Liver (tissue), 9 donors: ENCODE results near the gene MARK3. TPM values are rescaled to one million over a fixed set of nuclear protein-coding genes. Genes with fewer than 3 reads are reported as not detected.

Experiments
- DNase-seq: peaks from one replicate; pipeline ENCODE4 v3.0.0-alpha.2; 2017; ENCODE audit warnings: low spot score
- H3K27ac ChIP-seq, 2 donors: one replicate each; pipeline ENCODE4 v1.7.0; 2013; ENCODE audit warnings: inconsistent platforms in 2 of 2, low read length in 2 of 2, control low read depth in 1 of 2, low read depth in 1 of 2, mild to moderate bottlenecking in 1 of 2
- H3K27me3 ChIP-seq, 4 donors: one replicate each; pipeline versions ENCODE4 v1.6.1 to v1.7.0; 2013; ENCODE audit warnings: low read length in 3 of 4, inconsistent platforms in 1 of 4, mild to moderate bottlenecking in 1 of 4, moderate library complexity in 1 of 4; ENCODE audit not compliant: control insufficient read depth in 4 of 4, insufficient read depth in 4 of 4
- H3K36me3 ChIP-seq, 4 donors: one replicate each; pipeline versions ENCODE4 v1.6.1 to v1.7.0; 2013; ENCODE audit warnings: low read length in 3 of 4, mild to moderate bottlenecking in 3 of 4, low read depth in 1 of 4, moderate library complexity in 1 of 4; ENCODE audit not compliant: control insufficient read depth in 4 of 4, insufficient read depth in 3 of 4
- H3K4me1 ChIP-seq, 4 donors: one replicate each; pipeline versions ENCODE4 v1.6.1 to v1.7.0; 2013; ENCODE audit warnings: low read length in 3 of 4, mild to moderate bottlenecking in 3 of 4, moderate library complexity in 1 of 4; ENCODE audit not compliant: control insufficient read depth in 4 of 4, insufficient read depth in 4 of 4
- H3K4me3 ChIP-seq, 3 donors: one replicate each; pipeline versions ENCODE4 v1.6.1 to v1.7.0; 2013; ENCODE audit warnings: low read length in 3 of 3, control low read depth in 1 of 3, low read depth in 1 of 3, mild to moderate bottlenecking in 1 of 3
- H3K9ac ChIP-seq, 2 donors: one replicate each; pipeline ENCODE4 v1.7.0; 2013; ENCODE audit warnings: low read length in 2 of 2, mild to moderate bottlenecking in 2 of 2, moderate library complexity in 2 of 2, control low read depth in 1 of 2, low read depth in 1 of 2
- H3K9me3 ChIP-seq, 4 donors: one replicate each; pipeline versions ENCODE4 v1.6.1 to v1.7.0; 2013; ENCODE audit warnings: low read length in 3 of 4; ENCODE audit not compliant: control insufficient read depth in 4 of 4
- FOXA1 ChIP-seq: IDR thresholded peaks from 2 replicates; pipeline ENCODE4 v1.6.1; 2016; ENCODE audit warnings: antibody characterized with exemption
- FOXA2 ChIP-seq: IDR thresholded peaks from 2 replicates; pipeline ENCODE4 v1.6.1; 2016; ENCODE audit warnings: antibody characterized with exemption
- GABPA ChIP-seq, 2 donors: IDR thresholded peaks in 1 of 2; conservative IDR thresholded peaks in 1 of 2; 2 replicates each; pipeline ENCODE4 v1.6.1; 2016; ENCODE audit warnings: antibody characterized with exemption in 2 of 2, mild to moderate bottlenecking in 1 of 2, moderate library complexity in 1 of 2
- HNF4A ChIP-seq, 2 donors: conservative IDR thresholded peaks; 2 replicates each; pipeline ENCODE4 v1.6.1; 2016; ENCODE audit warnings: antibody characterized with exemption in 2 of 2, mild to moderate bottlenecking in 2 of 2
- HNF4G ChIP-seq: IDR thresholded peaks from 2 replicates; pipeline ENCODE4 v1.6.1; 2016; ENCODE audit warnings: antibody characterized with exemption
- JUND ChIP-seq, 2 donors: IDR thresholded peaks; 2 replicates each; pipeline ENCODE4 v1.6.1; 2016; ENCODE audit warnings: antibody characterized with exemption in 2 of 2
- NR2F2 ChIP-seq: IDR thresholded peaks from 2 replicates; pipeline ENCODE4 v1.6.1; 2016; ENCODE audit warnings: antibody characterized with exemption
- REST ChIP-seq: IDR thresholded peaks from 2 replicates; pipeline ENCODE4 v1.6.1; 2016; ENCODE audit warnings: antibody characterized with exemption, mild to moderate bottlenecking
- RXRA ChIP-seq, 2 donors: IDR thresholded peaks; 2 replicates each; pipeline ENCODE4 v1.6.1; 2017 to 2018; ENCODE audit warnings: antibody characterized with exemption in 2 of 2, mild to moderate bottlenecking in 1 of 2
- SP1 ChIP-seq: IDR thresholded peaks from 2 replicates; pipeline ENCODE4 v1.6.1; 2018; ENCODE audit warnings: antibody characterized with exemption, mild to moderate bottlenecking
- TAF1 ChIP-seq: conservative IDR thresholded peaks from 2 replicates; pipeline ENCODE4 v1.6.1; 2016; ENCODE audit warnings: antibody characterized with exemption, mild to moderate bottlenecking
- YY1 ChIP-seq: IDR thresholded peaks from 2 replicates; pipeline ENCODE4 v1.6.1; 2016; ENCODE audit warnings: antibody characterized with exemption, mild to moderate bottlenecking
- ZBTB33 ChIP-seq: IDR thresholded peaks from 2 replicates; pipeline ENCODE4 v1.6.1; 2016; ENCODE audit warnings: antibody characterized with exemption
- WGBS: extraction: QIAGEN DNeasy Blood & Tissue Kit; methylation state at CpG from one replicate; pipeline ENCODE4 v1.1.7; 2013; 5-methylcytosine and 5-hydroxymethylcytosine counted together
- polyA plus RNA-seq, 2 donors: library from polyadenylated mRNA; stranded (reverse) in 1 of 2; unstranded in 1 of 2; fragments of 200-250 nt in 1 of 2; fragments of >200 nt in 1 of 2; fragmentation: Nextera tagmentation in 1 of 2; extraction: Ambion mirVana in 1 of 2; gene quantifications; one replicate each; pipeline versions ENCODE4 v1.2.1 to v1.2.3, GENCODE V29; 2013 to 2015
- total RNA-seq, 2 donors: library from RNA; depleted of rRNA; stranded (reverse); fragments of >200 nt; gene quantifications; one replicate each; pipeline ENCODE4 v1.2.3, GENCODE V29; 2014
- TF ChIP-seq, protein P1 (sequence below): IDR thresholded peaks from 2 replicates; pipeline ENCODE4 v1.6.1; 2016; ENCODE audit warnings: antibody characterized with exemption
- donor health status: healthy.
- donor health status: healthy.
- donor health status: healthy.
- donor health status: healthy.
- donor health status: healthy.

The MARK3 gene
- total and polyA plus RNA-seq, 4 donors = 14.1 to 86.0 (median 33.0) TPM

- Histone ChIP-seq H3K9ac (no peak overlapping the region), H3K4me3 (no peak overlapping the region), H3K36me3 (no peaks in the 10 kb centered on the region), H3K27me3 (no peaks in the 10 kb centered on the region), H3K27ac (no peak overlapping the region), H3K4me1 (peaks cover 29 to 78% (median 46%) of the 10 kb centered on the region in 4 donors), H3K9me3 (no peaks in the 10 kb centered on the region)
- DNase-seq = no peak
- TF ChIP-seq RXRA (IDR thresholded peaks at IDR 0.05) = peak in 1 of 2 donors; percentile 16
- peak in 1 of 2 donors; percentile 19 for TF ChIP-seq HNF4A (conservative IDR thresholded peaks at IDR 0.05)
- no peak for TF ChIP-seq GABPA (IDR thresholded peaks at IDR 0.05 in 1 of 2, conservative IDR thresholded peaks at IDR 0.05 in 1 of 2)
- no peak for TF ChIP-seq TAF1
- TF ChIP-seq SP1 = peak; percentile 10
- WGBS = 55% methylated on average over 8 of the region's 8 CpGs
These were observed 141.2 kb downstream of the MARK3 start for GRCh38 chr14:103526247-103526913.

DNA sequence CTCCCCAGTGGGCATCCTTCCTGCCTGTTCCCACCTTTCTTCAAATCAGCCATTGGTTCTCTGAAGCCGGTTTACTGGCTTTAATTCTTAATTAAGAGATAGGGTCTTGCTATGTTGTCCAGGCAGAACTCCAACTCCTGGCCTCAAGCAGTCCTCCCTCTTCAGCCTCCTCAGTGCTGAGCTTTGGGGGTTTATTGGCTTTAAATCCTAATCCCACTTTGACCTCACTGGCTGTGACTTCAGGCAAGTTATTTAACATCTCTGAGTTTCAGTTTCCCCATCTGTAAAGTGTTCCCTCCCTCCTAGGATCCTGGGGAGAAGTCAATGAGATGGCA is 141.7 kb downstream of the MARK3 start:
- Histone ChIP-seq H3K4me3 (no peak overlapping the region), H3K4me1 (peaks cover 26 to 81% (median 46%) of the 10 kb centered on the region in 4 donors), H3K9ac (no peak overlapping the region), H3K27me3 (no peaks in the 10 kb centered on the region), H3K36me3 (no peaks in the 10 kb centered on the region), H3K27ac (no peak overlapping the region), H3K9me3 (no peaks in the 10 kb centered on the region)
- TF ChIP-seq YY1 (no peak), HNF4G (no peak), FOXA2 (no peak)
- WGBS = 93% methylated on average over 1 of the region's 1 CpG
- no peak for DNase-seq

GRCh38 chr14:103527408-103528145 is 142.4 kb downstream of the MARK3 start:
- no peaks in the 10 kb centered on the region for H3K9me3 ChIP-seq
- peaks cover 20 to 74% (median 42%) of the 10 kb centered on the region in 4 donors for H3K4me1 ChIP-seq
- H3K9ac ChIP-seq = no peak overlapping the region
- no peaks in the 10 kb centered on the region for H3K27me3 ChIP-seq
- WGBS = 87% methylated on average over 14 of the region's 14 CpGs
- no peak overlapping the region for H3K4me3 ChIP-seq
- H3K36me3 ChIP-seq = peaks cover 0 to 2% (median under 1%) of the 10 kb centered on the region in 4 donors
- H3K27ac ChIP-seq = peak overlapping the region in 1 of 2 donors; percentile 84
- no peak for DNase-seq
- TF ChIP-seq NR2F2 (no peak), HNF4A (conservative IDR thresholded peaks at IDR 0.05) (no peak), YY1 (no peak), GABPA (IDR thresholded peaks at IDR 0.05 in 1 of 2, conservative IDR thresholded peaks at IDR 0.05 in 1 of 2) (no peak), ZBTB33 (no peak), TAF1 (no peak), RXRA (IDR thresholded peaks at IDR 0.05) (no peak), FOXA1 (no peak), SP1 (no peak), REST (no peak), HNF4G (no peak), JUND (IDR thresholded peaks at IDR 0.05) (no peak)
- TF ChIP-seq, protein P1, sequence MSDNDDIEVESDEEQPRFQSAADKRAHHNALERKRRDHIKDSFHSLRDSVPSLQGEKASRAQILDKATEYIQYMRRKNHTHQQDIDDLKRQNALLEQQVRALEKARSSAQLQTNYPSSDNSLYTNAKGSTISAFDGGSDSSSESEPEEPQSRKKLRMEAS = no peak
